SKM-1 (cell line): ENCODE measurements around the gene IQSEC2.

Experiments used
- DNase-seq: peaks from one replicate; lab custom pipeline; 2025; ENCODE audit not compliant: unreplicated experiment; lab: John Stamatoyannopoulos, UW

Gene IQSEC2

DNA sequence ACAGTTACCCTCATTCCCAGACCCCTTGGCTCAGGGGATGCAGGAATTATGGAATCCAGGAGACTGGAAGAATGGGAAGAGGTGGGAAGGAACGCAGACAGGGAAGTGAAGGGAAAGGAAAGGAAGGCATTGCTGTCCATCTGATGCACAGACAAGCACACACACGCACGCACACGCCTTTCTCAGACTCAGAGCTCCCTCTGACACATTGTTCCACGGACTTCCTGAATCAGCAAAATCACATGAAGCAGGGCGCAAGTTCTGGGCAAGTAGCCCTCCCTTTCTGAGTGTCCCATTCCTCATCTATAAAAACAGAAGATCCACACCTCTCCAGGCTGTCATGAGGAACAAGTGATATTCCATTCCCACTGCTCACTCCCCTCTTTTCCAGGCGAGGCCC is 13.2 kb downstream of the IQSEC2 start:
- no peak for DNase-seq

DNA sequence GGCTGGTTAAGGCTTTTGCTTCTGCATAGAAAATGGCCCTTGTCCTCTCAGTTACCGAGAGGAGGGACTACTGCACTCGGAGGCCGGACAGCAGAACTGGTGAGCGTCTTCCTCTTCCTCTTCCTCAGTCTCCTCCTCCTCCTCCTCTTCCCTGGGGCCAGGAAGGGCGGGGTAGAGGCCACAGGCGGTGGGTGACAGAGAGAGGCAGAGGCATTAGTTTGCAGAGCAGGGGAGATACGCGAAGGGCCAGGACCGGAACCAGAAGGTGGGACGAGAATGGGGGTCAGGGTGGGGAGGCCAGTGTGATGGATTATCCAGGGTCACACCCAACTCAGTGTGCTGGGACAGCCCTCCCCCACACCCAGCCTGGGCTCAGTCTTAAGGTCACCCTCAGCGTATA is 14.5 kb downstream of the IQSEC2 start:
- peak; percentile 30 for DNase-seq

DNA sequence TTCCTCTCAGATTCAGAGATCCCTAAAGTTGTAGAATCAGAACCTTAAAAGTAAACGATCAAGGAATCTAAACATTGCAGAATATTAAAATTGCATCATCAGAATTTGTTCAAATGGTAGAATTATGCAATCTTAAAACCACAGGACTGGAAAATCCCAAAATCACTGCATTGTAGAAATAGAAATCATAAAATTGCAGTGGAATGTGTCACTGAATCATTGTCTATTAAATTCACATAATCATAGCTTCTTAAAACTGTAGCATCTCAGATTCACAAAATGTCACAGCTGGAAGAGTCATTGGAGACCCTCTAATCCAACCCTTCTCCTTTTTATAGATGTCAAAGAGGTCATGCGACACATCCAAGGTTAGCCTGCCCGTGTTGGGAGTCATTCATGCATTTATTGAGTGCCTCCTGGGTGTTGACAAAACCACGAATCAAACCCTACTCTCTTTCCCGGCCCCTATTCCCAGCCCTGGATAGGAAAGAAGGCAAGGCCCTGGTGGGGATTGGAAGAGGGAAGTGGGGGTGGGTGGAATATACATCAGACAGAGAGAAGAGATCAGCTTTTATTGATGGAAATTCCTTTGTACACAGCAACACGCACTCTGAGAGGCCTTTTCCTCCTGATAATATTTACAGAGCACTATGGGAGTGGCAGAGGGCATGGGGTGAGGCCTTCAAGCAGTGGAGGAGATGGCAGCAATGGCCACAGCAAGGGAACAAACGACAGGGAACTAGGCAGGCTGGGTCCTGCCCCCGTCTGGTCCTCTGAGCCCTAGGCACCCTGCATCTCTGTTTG is 15.4 kb downstream of the IQSEC2 start:
- no peak for DNase-seq

DNA sequence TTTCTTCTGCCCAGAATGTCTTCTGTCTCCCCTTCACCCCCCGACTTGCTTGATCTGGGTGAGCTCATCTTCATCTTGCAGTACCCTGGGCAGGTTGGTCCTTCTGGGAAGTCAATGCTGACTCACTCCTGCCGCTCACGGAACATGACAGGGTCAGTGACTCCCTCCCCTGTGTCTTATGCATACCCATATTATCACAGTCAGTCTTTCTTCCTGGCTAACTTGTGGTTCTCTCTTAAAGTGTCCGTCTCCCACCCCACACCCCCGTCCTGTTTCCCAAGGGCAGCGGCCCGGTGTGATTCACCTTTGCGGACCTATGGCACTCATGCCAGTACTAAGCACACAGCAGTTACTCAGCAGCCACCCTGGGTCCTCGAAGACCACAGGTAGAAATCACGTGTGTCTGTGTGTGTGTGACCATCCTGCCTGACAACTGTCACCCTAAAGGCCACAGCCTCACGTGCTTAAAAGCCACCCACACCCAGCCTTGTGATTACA is 17.7 kb downstream of the IQSEC2 start:
- DNase-seq = no peak

DNA sequence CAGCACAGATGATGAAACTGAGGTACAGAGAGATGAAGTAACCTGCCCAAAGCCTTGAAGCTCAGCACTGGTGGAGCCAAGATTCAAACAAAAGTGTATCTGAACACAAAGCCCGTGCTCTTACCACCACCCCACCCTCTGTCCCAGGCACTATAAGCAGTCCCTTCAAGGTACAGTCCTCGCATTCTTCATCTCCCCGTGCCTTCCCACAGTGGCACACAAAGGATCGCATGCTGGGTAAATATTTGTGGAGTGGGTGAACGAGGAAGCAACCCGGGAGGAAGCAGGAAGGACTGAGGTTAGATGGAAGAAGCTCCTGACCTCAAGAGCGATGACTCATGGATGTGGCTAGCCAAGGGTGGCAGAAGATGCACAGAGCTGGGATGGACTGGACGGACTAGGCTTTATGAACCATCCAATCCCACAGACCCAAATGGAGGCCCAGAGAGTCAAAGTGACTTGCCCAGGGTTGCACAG is 18.4 kb downstream of the IQSEC2 start:
- DNase-seq = peak; percentile 44

DNA sequence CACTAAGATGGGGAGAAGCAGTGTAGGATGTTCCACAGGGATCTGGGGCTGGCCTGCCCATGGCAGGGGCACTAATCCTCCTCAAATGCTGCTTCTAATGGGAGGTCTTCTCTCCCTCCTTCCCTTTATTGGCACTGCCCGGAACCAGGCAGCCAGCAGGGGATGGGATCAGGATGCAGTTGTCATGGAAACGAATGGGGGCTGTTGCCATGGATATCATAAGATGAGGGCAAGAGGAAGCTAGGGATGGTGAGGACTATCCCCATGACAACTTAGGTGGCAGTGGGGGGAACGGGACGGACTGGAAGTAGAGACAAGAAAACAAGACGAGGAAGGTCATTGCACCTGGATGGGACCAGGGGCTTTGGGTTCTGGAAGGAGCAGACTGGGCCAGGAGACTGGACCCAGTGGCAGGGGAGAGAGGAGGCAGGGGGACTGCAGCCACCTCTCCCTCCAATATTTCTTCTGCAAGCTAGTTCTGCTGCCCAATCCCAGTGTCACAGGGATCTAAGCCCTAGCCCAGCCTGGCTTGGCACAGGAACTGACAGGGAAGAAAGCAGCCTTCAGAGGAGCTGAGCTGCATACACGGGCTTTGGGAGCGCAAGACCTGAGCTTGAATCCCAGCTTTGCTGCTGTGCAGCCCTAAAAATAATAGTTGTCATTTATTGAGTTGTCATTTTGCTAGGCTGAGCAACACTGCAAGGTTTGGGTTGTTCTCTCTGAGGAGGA is 19.0 kb downstream of the IQSEC2 start:
- no peak for DNase-seq

DNA sequence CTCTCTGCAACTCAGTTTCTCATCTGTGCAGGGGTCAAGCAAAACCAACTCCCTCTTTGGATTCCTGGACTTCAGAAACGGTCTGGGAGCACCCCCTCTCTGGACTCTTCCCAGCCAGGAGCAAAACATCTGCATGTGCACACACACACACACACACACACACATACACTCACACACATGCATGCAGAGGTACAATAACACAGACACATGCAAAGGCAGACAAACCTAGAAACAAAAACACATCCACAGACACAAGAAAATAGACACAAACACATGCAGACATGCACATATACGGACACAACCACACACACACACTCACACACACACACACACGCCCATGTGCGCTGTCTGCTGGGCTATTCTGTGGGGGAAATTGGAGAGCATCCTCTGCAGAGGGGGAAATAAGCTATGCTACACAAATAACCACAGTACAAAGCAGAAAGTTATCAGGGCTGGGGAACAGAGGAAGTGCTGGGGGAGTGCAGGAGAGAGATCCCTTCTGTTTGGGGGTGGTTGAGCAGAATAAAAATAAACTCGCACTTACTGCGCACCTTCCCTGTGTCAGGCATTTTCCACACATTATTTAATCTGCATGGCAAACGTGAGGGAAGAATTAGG is 19.9 kb downstream of the IQSEC2 start:
- DNase-seq = no peak

DNA sequence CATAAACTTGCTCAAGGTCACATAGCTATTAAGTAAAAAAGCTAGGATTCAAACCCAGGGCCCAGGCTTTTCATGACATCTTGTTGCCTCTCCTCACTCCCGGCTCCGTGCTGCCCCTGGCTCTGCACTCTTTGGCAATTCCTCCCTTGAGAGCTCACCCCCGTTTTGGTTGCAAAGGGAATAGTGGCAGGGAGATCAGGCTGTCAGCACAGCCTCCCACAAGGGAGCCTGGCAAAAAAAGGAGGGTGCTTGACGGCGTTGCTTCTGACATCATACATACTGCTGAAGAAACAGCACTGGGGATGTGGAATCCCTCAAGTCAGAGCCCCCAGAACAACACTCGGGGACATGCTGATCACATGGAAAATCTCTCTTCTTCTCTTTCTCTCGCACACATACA is 20.5 kb downstream of the IQSEC2 start:
- DNase-seq = no peak

DNA sequence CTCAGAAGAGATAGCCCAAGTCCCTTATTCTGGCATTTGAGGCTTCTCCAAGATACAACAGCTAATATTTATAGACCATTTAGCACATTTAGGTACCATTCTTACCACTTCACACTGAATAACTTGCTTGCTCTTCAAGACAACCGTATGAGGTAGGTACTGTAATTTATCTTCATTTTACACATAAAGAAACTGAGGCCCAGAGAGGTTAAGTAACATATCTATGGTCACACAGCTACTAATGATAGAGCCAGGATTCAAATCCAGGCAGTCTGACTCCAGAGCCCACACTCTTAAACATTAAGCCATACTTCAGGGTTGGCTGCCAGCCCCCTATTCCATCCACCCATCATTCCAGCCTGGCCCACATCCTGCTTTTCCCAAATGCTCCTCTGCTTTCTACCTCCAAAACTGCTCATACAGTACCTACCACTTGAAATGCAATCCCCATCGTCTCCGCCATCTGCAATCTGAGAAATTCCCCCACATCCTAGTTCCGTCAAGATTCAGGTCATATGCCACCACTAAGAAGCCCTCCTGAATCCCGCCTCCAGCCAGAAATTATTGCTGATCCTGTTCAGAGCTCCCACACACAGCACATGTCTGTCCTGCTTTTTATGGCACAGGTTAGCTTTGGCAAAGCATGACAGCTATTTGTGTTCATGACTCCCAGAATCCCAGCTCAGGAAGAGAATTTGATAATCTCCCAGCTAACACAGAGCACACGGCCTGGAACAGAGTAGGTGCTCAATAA is 23.5 kb downstream of the IQSEC2 start:
- no peak for DNase-seq

DNA sequence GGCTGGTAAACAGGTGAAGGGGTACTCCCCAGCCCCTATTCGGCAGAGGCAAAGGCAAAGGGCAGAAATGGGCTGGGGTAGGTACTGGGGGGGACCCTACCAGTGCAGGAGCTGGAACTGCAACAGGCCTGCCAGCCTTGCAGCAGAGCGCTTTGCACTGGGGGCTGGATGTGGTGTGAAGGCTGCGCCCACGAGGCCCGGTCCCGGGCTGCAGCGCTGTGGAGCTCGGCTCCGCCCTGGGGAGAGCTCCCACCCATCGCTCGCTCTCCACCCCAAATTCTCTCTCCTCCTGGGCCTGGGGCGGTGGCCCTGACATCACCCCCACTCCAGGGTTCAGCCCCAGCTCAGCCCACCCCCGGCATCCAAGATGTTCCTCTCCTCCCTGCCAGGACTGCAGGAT is 24.2 kb downstream of the IQSEC2 start:
- no peak for DNase-seq

DNA sequence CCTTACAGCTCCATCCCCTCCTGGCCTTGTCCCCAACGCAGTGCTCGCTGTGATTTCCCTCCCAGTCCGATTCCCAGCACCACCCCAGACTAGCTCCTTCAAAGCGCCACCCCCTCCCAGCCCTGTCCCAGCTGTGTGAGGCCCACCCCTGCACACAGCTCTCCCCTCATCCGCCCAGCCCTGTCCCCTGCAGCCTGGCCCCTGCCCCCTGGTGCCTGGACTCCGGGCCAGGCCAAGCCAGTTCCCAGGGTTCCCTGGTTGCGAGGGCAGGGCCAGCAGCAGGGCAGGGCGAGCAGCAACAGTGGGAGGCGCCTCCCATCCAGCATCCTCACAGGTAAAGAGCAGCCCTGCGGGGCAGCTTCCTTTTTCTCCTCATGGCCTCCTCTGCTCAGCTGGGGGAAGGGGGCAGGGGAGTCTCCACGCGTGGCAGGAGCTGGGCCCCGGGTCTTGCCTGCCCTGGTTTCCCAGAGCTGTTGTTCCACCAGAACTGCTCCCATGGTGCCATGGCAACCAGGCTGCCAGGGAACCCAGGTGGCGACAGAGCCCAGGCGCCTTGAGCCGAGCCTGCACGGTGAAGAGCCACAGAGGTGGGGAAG is 24.8 kb downstream of the IQSEC2 start:
- no peak for DNase-seq

DNA sequence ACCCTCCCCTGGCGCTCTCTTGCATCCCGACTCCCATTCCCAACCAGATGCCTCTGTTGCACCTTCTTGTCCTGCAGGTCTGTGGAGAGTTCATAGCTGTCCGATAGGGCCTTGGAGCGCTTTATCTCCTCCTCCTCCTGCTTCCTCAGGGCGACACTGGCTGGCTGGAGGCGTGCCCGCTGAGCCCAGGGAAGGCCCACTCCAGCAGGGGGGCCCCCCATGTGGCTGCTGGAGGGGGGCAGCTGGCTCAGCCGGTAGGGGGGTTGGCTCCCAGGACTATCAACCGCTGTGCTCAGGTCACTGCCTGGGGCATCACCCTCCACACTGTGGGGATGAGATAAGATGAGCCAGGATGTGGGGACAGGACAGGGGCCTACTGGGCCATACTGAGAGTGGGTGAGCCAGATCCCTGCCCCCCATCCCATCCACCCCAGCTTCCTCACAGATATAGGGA is 25.6 kb downstream of the IQSEC2 start:
- no peak for DNase-seq

DNA sequence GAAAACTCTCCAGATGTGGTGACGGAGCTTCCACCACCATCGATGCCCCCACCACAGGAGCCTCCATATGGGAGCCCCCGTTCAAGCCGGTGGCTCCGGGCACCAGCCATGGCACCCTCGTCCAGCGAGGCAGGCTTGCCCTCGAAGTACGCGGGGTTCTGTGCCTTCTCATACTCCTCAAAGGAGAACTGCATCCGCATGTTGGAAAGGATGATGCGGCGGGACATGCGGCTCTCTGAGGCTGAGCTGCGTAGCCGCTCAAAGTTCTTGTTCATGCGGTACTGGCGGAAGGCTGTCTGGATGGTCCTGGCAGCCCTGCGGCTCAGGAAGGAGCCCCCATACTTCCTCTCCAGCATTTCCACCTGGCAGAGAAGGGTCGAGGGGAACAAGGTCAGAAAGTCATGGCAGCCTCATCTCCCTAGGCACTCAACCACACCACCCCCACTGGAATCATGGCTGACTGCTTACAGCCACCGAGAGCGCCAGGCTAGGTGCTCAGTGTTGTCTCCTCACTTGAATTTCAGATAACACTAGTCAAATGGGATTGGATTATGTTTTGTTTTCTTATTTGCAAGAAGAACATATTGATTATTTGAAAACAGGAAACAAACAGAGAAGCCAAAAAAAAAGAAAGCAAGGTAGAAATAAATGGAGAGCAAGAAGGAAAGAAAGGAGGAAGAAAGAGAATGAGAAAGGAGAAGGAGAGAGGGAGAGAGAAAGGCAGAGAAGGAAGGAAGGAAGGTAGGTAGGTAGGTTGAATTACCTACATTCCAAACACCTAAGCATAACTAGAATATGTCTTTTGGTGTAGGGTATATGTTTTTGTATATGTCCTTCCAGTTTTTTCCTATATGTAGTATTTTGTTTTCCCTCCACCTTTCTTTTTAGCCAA is 26.6 kb downstream of the IQSEC2 start:
- no peak for DNase-seq

DNA sequence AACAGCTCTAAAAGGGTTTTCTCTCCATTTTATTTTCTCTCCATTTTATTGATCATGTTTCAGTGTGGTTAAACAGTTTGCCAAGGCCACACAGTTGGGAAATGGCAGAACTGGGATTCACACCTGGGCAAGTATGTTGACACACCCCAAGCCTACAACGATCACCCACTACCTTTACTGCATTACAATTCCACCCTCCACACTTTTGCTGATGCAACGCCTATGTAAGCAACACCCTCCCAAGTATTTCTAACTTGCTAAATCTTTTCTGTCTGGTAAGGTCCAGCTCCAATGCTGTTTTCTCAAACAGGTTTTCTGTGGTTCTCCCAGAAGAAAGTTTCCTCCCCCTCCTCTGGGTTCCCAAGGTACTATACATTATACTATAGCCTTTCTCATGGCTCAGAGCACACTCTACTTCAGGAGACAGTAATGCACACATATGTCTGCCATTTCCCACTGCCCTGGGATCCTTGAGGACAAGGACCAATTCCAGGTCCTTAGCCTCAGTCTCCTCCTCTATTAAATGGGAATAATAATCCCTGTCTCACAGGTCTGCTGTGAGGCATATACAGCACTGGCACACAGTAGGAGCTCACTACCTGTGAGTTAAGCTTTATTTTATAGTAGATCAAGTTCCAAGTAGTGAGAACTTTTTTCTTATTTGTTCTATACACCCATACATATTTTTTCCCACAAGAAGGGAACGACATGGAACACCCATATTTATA is 27.9 kb downstream of the IQSEC2 start:
- DNase-seq = no peak

DNA sequence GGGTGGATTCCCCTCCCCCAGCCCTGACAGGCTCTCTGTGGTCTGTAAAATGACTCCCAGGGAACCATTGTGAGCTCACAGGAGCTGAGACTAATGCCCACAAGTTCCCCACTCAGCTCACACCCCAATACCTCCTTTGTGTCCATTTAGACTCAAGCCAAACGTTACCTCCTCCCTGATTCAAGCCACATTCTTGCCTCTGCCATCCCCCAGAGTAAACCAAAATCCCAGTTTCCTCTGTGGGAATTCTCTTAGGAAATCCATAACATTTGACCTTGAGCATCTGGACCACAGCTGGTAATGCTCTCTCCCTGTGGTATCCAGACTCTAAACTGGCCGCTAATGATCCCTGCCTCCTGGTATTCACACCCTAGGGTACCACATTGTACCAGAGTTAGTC is 30.1 kb downstream of the IQSEC2 start:
- DNase-seq = no peak

DNA sequence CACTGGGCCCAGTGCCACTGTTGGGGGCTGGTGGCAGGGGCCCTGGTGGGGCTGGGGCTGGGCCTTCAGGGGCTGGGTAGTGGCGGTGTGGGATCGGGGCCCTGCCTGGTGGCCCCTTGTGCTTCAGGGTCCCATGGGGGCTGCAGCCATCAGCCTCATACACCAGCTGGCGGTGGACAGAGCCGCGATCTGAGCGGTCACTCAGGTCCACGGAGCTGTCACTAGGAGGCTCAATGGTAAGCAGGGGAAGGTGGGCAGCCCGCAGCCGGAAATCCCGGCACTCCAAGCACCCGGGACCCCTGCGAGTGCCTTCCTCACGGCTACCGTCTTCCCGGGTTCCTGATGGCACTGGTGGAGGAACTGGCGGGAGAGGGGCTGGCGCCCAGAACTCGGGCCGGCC is 30.8 kb downstream of the IQSEC2 start:
- DNase-seq = no peak

DNA sequence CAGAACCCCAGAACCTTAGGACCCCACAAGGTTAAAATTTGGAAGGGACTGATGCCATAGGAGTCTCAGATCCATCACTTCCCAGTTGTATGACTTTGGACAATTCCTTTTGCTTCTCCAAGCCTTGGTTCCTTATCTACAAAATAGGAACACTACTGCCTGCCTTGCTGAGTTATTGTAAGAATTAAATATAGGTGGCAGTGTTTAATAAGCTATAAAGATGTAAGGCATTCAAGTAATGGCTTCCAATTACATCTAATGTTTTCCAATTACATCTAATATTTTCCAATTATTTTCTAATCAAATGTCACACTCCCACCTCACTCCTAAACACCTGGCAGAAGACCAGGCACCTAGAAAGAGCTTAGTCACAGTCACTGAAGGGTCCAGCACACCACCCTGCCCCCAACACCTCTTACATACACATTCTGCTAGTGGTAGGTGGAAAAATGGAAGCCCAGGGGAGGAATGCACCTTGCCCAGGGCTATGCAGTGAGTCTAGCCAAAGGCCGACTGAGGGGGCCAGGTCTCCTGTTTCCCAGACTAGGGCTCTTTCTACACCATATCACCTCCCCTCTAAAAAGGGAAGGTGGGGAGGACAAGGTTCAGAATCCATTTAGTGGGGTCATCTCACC is 31.9 kb downstream of the IQSEC2 start:
- no peak for DNase-seq

DNA sequence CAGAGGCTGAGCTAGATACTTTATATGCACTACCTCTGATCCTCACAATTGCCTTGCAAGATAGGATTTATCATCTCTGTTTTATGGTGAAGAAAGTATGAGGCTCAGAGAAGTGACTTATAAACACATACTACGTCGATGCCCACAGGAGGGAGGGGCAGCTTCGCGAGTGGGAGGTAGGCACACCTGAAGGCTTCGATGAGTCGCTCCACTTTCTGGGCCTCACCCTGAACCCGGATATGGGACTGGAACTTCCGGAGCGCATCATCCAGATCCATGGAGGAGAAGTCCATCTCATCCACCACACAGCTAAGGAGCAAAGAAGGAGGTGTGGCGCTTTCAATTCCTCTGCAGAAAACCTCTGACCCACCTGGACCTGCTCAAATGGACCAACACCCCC is 33.5 kb downstream of the IQSEC2 start:
- no peak for DNase-seq

DNA sequence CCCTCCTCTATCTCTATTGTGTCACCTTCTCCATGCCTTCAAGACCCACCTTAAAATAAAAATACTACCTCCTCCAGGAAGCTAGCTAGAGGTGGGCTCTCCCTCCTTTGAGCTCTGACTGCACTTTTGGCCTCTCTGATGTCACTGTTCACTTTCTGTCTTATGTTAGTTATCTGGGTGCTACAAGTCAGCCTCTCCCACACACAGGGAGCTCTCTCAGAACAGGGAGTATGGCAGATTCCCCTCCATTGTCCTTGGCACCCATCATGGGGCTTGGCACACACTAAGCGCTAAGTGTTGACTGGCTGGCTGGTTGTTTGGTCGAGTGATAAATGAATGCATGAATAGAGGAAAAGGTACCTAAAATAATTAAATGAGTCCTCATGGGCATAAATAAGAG is 35.2 kb downstream of the IQSEC2 start:
- no peak for DNase-seq
